ENCODE results near the gene ARHGAP6. TPM values are rescaled to one million over a fixed set of nuclear protein-coding genes. Genes with fewer than 3 reads are reported as not detected.

The ARHGAP6 gene
- total RNA-seq, 3 donors from 2014 or later, result 0.08 to 0.10 TPM; not detected in 1

- H3K36me3 Mint-ChIP-seq (ENCODE audit: insufficient read depth), result no peaks in the 10 kb centered on the region
- no peaks in the 10 kb centered on the region for H3K9me3 Mint-ChIP-seq
- no peak overlapping the region for H3K4me3 Mint-ChIP-seq
- H3K27me3 Mint-ChIP-seq (ENCODE audit: low read depth), result no peaks in the 10 kb centered on the region
- DNase-seq, result no peak
- H3K4me1 Mint-ChIP-seq (ENCODE audit: low read depth), result no peaks in the 10 kb centered on the region
- no peak for ATAC-seq
These were observed 267.6 kb downstream of the ARHGAP6 start for GRCh38 chrX:11398139-11398538.

GRCh38 chrX:11397680-11398079, 268.0 kb downstream of the ARHGAP6 start:
- no peak overlapping the region for H3K4me3 Mint-ChIP-seq
- no peak for DNase-seq
- no peaks in the 10 kb centered on the region for H3K9me3 Mint-ChIP-seq
- no peaks in the 10 kb centered on the region for H3K27me3 Mint-ChIP-seq (ENCODE audit: low read depth)
- H3K36me3 Mint-ChIP-seq (ENCODE audit: insufficient read depth), result no peaks in the 10 kb centered on the region
- H3K4me1 Mint-ChIP-seq (ENCODE audit: low read depth), result no peaks in the 10 kb centered on the region
- no peak for ATAC-seq

GRCh38 chrX:11395859-11396258, 269.9 kb downstream of the ARHGAP6 start:
- H3K27me3 Mint-ChIP-seq (ENCODE audit: low read depth), result no peaks in the 10 kb centered on the region
- no peak for DNase-seq
- H3K4me3 Mint-ChIP-seq, result no peak overlapping the region
- ATAC-seq, result no peak
- no peaks in the 10 kb centered on the region for H3K36me3 Mint-ChIP-seq (ENCODE audit: insufficient read depth)
- H3K4me1 Mint-ChIP-seq (ENCODE audit: low read depth), result no peaks in the 10 kb centered on the region
- H3K9me3 Mint-ChIP-seq, result no peaks in the 10 kb centered on the region

- no peaks in the 10 kb centered on the region for H3K4me1 Mint-ChIP-seq (ENCODE audit: low read depth)
- no peaks in the 10 kb centered on the region for H3K9me3 Mint-ChIP-seq
- DNase-seq (no peak), ATAC-seq (no peak)
- no peak overlapping the region for H3K4me3 Mint-ChIP-seq
- no peaks in the 10 kb centered on the region for H3K27me3 Mint-ChIP-seq (ENCODE audit: low read depth)
- no peaks in the 10 kb centered on the region for H3K36me3 Mint-ChIP-seq (ENCODE audit: insufficient read depth)
These were observed 271.6 kb downstream of the ARHGAP6 start for GRCh38 chrX:11393949-11394654.

- Mint-ChIP-seq H3K4me3 (no peak overlapping the region), H3K36me3 (ENCODE audit: insufficient read depth) (no peaks in the 10 kb centered on the region), H3K4me1 (ENCODE audit: low read depth) (no peaks in the 10 kb centered on the region), H3K9me3 (no peaks in the 10 kb centered on the region), H3K27me3 (ENCODE audit: low read depth) (no peaks in the 10 kb centered on the region)
- ATAC-seq, result no peak
- DNase-seq, result no peak
These were observed 278.9 kb downstream of the ARHGAP6 start for GRCh38 chrX:11386812-11387211.

GRCh38 chrX:11386001-11386523, 279.7 kb downstream of the ARHGAP6 start:
- H3K27me3 Mint-ChIP-seq (ENCODE audit: low read depth), result no peaks in the 10 kb centered on the region
- ATAC-seq, result no peak

GRCh38 chrX:11382930-11383329, 282.8 kb downstream of the ARHGAP6 start:
- no peaks in the 10 kb centered on the region for H3K4me1 Mint-ChIP-seq (ENCODE audit: low read depth)
- ATAC-seq, result no peak
- H3K36me3 Mint-ChIP-seq (ENCODE audit: insufficient read depth), result no peaks in the 10 kb centered on the region
- no peak for DNase-seq
- H3K4me3 Mint-ChIP-seq, result no peak overlapping the region
- H3K9me3 Mint-ChIP-seq, result peaks cover 4% of the 10 kb centered on the region
- H3K27me3 Mint-ChIP-seq (ENCODE audit: low read depth), result no peaks in the 10 kb centered on the region

More at GRCh38 chrX:11386001-11386523, 279.7 kb downstream of the ARHGAP6 start:
- H3K36me3 Mint-ChIP-seq (ENCODE audit: insufficient read depth), result no peaks in the 10 kb centered on the region
- no peak for DNase-seq
- no peaks in the 10 kb centered on the region for H3K4me1 Mint-ChIP-seq (ENCODE audit: low read depth)
- H3K4me3 Mint-ChIP-seq, result no peak overlapping the region
- no peaks in the 10 kb centered on the region for H3K9me3 Mint-ChIP-seq

GRCh38 chrX:11381464-11381863, 284.3 kb downstream of the ARHGAP6 start:
- Mint-ChIP-seq H3K36me3 (ENCODE audit: insufficient read depth) (no peaks in the 10 kb centered on the region), H3K4me3 (no peak overlapping the region), H3K4me1 (ENCODE audit: low read depth) (no peaks in the 10 kb centered on the region), H3K27me3 (ENCODE audit: low read depth) (no peaks in the 10 kb centered on the region), H3K9me3 (peaks cover 4% of the 10 kb centered on the region)
- no peak for DNase-seq
- no peak for ATAC-seq

GRCh38 chrX:11380187-11380844, 285.4 kb downstream of the ARHGAP6 start:
- no peak for ATAC-seq
- H3K4me3 Mint-ChIP-seq, result no peak overlapping the region

GRCh38 chrX:11376163-11376562, 289.6 kb downstream of the ARHGAP6 start:
- DNase-seq (no peak), ATAC-seq (no peak)
- Mint-ChIP-seq H3K27me3 (ENCODE audit: low read depth) (no peaks in the 10 kb centered on the region), H3K4me3 (no peak overlapping the region), H3K9me3 (peaks cover 4% of the 10 kb centered on the region), H3K36me3 (ENCODE audit: insufficient read depth) (no peaks in the 10 kb centered on the region), H3K4me1 (ENCODE audit: low read depth) (no peaks in the 10 kb centered on the region)

More at GRCh38 chrX:11380187-11380844, 285.4 kb downstream of the ARHGAP6 start:
- Mint-ChIP-seq H3K4me1 (ENCODE audit: low read depth) (no peaks in the 10 kb centered on the region), H3K36me3 (ENCODE audit: insufficient read depth) (no peaks in the 10 kb centered on the region), H3K9me3 (peaks cover 4% of the 10 kb centered on the region), H3K27me3 (ENCODE audit: low read depth) (no peaks in the 10 kb centered on the region)
- no peak for DNase-seq

GRCh38 chrX:11375614-11376119, 290.1 kb downstream of the ARHGAP6 start:
- Mint-ChIP-seq H3K27me3 (ENCODE audit: low read depth) (no peaks in the 10 kb centered on the region), H3K36me3 (ENCODE audit: insufficient read depth) (no peaks in the 10 kb centered on the region), H3K4me3 (no peak overlapping the region), H3K9me3 (peaks cover 4% of the 10 kb centered on the region), H3K4me1 (ENCODE audit: low read depth) (no peaks in the 10 kb centered on the region)
- ATAC-seq (no peak), DNase-seq (no peak)

GRCh38 chrX:11374570-11374969, 291.1 kb downstream of the ARHGAP6 start:
- Mint-ChIP-seq H3K9me3 (peaks cover 4% of the 10 kb centered on the region), H3K4me3 (no peak overlapping the region), H3K36me3 (ENCODE audit: insufficient read depth) (no peaks in the 10 kb centered on the region), H3K27me3 (ENCODE audit: low read depth) (no peaks in the 10 kb centered on the region), H3K4me1 (ENCODE audit: low read depth) (no peaks in the 10 kb centered on the region)
- ATAC-seq (no peak), DNase-seq (no peak)

GRCh38 chrX:11371106-11371505, 294.6 kb downstream of the ARHGAP6 start:
- no peak overlapping the region for H3K4me3 Mint-ChIP-seq
- no peaks in the 10 kb centered on the region for H3K36me3 Mint-ChIP-seq (ENCODE audit: insufficient read depth)
- no peaks in the 10 kb centered on the region for H3K9me3 Mint-ChIP-seq
- DNase-seq, result no peak
- H3K27me3 Mint-ChIP-seq (ENCODE audit: low read depth), result no peaks in the 10 kb centered on the region
- H3K4me1 Mint-ChIP-seq (ENCODE audit: low read depth), result no peaks in the 10 kb centered on the region
- ATAC-seq, result no peak

GRCh38 chrX:11367609-11368430, 297.9 kb downstream of the ARHGAP6 start:
- Mint-ChIP-seq H3K4me1 (ENCODE audit: low read depth) (no peaks in the 10 kb centered on the region), H3K27me3 (ENCODE audit: low read depth) (no peaks in the 10 kb centered on the region), H3K9me3 (peaks cover 3% of the 10 kb centered on the region), H3K36me3 (ENCODE audit: insufficient read depth) (no peaks in the 10 kb centered on the region), H3K4me3 (no peak overlapping the region)
- DNase-seq, result no peak
- no peak for ATAC-seq

Measured in activated T-cell treated with anti-CD3 and anti-CD28 coated beads, Interleukin-2, amount 50 U/mL, for 4 hours (primary cell).